Osteoblast (primary cell): ENCODE data around the gene CDK5RAP2. TPM values are rescaled to one million over a fixed set of nuclear protein-coding genes. Genes with fewer than 3 reads are reported as not detected.
"Not testable (repeated sequence)": the region's sequence is repeated elsewhere in the genome, so short reads cannot be mapped to it uniquely, and the experiment has no call there.

Experiments
- DNase-seq: peaks from one replicate; pipeline ENCODE4 v3.0.0; 2011; ENCODE audit warnings: low spot score, mixed read lengths; ENCODE audit not compliant: insufficient read length; ENCODE audit errors: missing footprints
- H2AFZ ChIP-seq: 2 replicates; pipeline ENCODE4 v1.6.0; 2011; ENCODE audit warnings: mild to moderate bottlenecking, low read length
- H3K27ac ChIP-seq: 2 replicates; pipeline ENCODE4 v1.5.1; 2011; ENCODE audit warnings: mild to moderate bottlenecking, low read depth, low read length, moderate library complexity
- H3K27me3 ChIP-seq: 2 replicates; pipeline ENCODE4 v1.6.0; 2012; ENCODE audit warnings: mild to moderate bottlenecking, control low read depth, inconsistent platforms, low read length, moderate library complexity; ENCODE audit not compliant: insufficient read depth
- H3K36me3 ChIP-seq: 2 replicates; pipeline ENCODE4 v1.5.1; 2011; ENCODE audit warnings: mild to moderate bottlenecking, low read length, control low read depth, moderate library complexity; ENCODE audit not compliant: insufficient read depth
- H3K4me1 ChIP-seq: 2 replicates; pipeline ENCODE4 v1.5.1; 2011; ENCODE audit warnings: mild to moderate bottlenecking, low read length, control low read depth, moderate library complexity; ENCODE audit not compliant: insufficient read depth
- H3K4me2 ChIP-seq: 2 replicates; pipeline ENCODE4 v1.6.0; 2011; ENCODE audit warnings: mild to moderate bottlenecking, low read length; ENCODE audit not compliant: insufficient read depth
- H3K4me3 ChIP-seq: fragments of 200-600 bp; sonication (generic); 3 replicates; pipeline ENCODE4 v1.5.1; 2012; ENCODE audit warnings: mild to moderate bottlenecking, low read length, inconsistent platforms; ENCODE audit not compliant: insufficient read depth
- H3K79me2 ChIP-seq: 2 replicates; pipeline ENCODE4 v1.6.0; 2012; ENCODE audit warnings: mild to moderate bottlenecking, low read length, control low read depth, inconsistent platforms; ENCODE audit not compliant: insufficient read depth
- H3K9me3 ChIP-seq: 2 replicates; pipeline ENCODE4 v1.5.1; 2011; ENCODE audit warnings: low read depth, low read length, control low read depth
- H4K20me1 ChIP-seq: 2 replicates; pipeline ENCODE4 v1.6.0; 2012; ENCODE audit warnings: mild to moderate bottlenecking, low read length, control low read depth; ENCODE audit not compliant: insufficient read depth
- total RNA-seq: library from RNA; depleted of rRNA; stranded (reverse); fragments of >200 nt; gene quantifications from 2 replicates; pipeline ENCODE4 v1.2.3, GENCODE V29; 2012
- TF ChIP-seq, protein P1 (sequence below): IDR thresholded peaks from 2 replicates; pipeline ENCODE4 v1.5.1; 2011; ENCODE audit warnings: mild to moderate bottlenecking, low read depth, low read length, moderate library complexity; ENCODE audit errors: extremely low read depth

The CDK5RAP2 gene
- total RNA-seq, 1 donor, result 59.7 TPM

DNA sequence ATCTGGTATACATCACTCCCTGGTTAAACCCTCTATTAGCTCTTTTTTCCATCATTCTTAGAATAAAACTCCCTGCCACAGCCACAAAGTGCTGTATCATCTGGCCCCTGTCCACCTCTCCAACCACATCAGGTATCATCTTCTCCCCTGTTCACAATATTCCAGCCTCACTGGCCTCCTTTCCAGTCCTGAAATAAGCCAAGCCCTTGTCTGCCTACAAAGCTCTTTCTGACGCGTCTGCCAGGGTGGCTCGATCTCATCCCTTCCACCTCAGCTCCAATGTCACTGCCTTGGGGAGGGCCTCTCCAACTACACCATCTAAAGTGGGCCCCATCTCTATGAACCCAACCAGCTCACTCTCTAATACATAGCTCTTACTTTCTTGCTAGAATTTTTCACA lies 21.5 kb downstream of the CDK5RAP2 start:
- no peak overlapping the region for H3K27ac ChIP-seq
- peaks cover 3% of the 10 kb centered on the region for H3K36me3 ChIP-seq
- DNase-seq, result no peak
- TF ChIP-seq, protein P1, sequence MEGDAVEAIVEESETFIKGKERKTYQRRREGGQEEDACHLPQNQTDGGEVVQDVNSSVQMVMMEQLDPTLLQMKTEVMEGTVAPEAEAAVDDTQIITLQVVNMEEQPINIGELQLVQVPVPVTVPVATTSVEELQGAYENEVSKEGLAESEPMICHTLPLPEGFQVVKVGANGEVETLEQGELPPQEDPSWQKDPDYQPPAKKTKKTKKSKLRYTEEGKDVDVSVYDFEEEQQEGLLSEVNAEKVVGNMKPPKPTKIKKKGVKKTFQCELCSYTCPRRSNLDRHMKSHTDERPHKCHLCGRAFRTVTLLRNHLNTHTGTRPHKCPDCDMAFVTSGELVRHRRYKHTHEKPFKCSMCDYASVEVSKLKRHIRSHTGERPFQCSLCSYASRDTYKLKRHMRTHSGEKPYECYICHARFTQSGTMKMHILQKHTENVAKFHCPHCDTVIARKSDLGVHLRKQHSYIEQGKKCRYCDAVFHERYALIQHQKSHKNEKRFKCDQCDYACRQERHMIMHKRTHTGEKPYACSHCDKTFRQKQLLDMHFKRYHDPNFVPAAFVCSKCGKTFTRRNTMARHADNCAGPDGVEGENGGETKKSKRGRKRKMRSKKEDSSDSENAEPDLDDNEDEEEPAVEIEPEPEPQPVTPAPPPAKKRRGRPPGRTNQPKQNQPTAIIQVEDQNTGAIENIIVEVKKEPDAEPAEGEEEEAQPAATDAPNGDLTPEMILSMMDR, result no peak
- no peak overlapping the region for H3K4me2 ChIP-seq
- no peaks in the 10 kb centered on the region for H4K20me1 ChIP-seq
- no peak overlapping the region for H3K4me3 ChIP-seq
- no peaks in the 10 kb centered on the region for H3K27me3 ChIP-seq
- peaks cover 34% of the 10 kb centered on the region for H3K79me2 ChIP-seq
- no peaks in the 10 kb centered on the region for H3K4me1 ChIP-seq
- no peaks in the 10 kb centered on the region for H3K9me3 ChIP-seq
- H2AFZ ChIP-seq, result no peak overlapping the region

DNA sequence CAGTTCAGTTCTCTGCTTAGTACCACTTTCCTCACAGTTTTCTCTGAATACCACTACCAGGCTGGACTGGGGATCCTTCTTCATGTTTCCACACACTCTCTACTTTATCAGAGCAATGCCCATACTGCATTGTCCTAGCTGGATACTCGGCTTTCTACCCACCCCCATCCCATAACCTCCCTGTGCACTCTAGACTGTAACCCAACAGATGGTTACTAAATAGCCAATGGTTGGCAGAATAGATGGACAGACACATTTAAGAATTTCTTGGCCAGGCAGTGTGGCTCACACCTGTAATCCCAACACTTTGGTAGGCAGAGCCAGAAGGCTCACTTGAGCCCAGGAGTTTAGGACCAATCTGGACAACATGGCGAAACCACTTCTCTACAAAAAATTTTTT lies 22.8 kb downstream of the CDK5RAP2 start:
- Histone ChIP-seq H3K27ac (no peak overlapping the region), H3K27me3 (no peaks in the 10 kb centered on the region), H3K9me3 (no peaks in the 10 kb centered on the region), H3K4me2 (no peak overlapping the region), H3K79me2 (peaks cover 26% of the 10 kb centered on the region), H3K36me3 (peaks cover 3% of the 10 kb centered on the region), H2AFZ (no peak overlapping the region), H4K20me1 (no peaks in the 10 kb centered on the region), H3K4me3 (no peak overlapping the region), H3K4me1 (no peaks in the 10 kb centered on the region)
- no peak for DNase-seq
- TF ChIP-seq, protein P1, result no peak

DNA sequence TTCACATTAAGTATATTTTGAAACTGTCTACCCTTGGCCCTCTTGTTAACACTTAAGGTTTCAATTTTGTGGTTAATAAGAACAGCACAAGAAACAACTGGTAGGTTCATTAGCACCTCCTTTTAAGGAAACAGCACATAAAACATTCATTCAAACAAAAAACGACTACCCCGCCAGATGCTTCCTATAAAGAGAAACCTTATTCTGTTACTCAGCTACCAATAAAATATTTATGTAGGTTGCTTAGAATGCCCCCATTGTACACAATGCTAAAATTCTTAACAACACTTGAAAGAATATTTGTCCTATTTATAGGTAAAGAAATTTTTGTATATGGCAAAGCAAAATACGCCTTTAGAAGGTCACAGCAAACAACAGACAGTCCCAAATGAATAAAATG lies 23.2 kb downstream of the CDK5RAP2 start:
- Histone ChIP-seq H3K36me3 (peaks cover 3% of the 10 kb centered on the region), H3K4me1 (no peaks in the 10 kb centered on the region), H4K20me1 (no peaks in the 10 kb centered on the region), H2AFZ (no peak overlapping the region), H3K9me3 (no peaks in the 10 kb centered on the region), H3K27ac (no peak overlapping the region), H3K4me2 (no peak overlapping the region), H3K27me3 (no peaks in the 10 kb centered on the region), H3K4me3 (no peak overlapping the region), H3K79me2 (peaks cover 25% of the 10 kb centered on the region)
- DNase-seq, result no peak
- TF ChIP-seq, protein P1, result no peak

DNA sequence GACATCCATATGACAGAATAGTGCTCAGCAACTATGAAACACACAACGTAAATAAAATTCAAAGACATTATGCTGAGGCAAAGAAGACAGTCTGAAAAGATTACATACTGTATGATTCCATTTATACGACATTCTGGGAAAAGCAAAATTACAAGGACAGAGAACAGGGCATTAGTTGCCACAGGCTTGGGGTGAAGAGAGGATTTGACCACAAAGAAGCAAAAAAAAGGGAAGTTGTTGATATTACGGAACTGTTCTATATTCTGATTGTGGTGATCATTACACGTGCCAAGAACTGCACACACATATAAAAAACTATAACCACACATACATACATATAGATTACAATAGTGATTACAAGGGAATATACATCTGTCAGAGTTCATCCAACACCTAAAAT lies 24.1 kb downstream of the CDK5RAP2 start:
- Histone ChIP-seq H3K4me2 (no peak overlapping the region), H3K4me3 (no peak overlapping the region), H3K4me1 (no peaks in the 10 kb centered on the region), H3K9me3 (no peaks in the 10 kb centered on the region), H3K27me3 (no peaks in the 10 kb centered on the region), H4K20me1 (no peaks in the 10 kb centered on the region), H2AFZ (no peak overlapping the region), H3K27ac (no peak overlapping the region), H3K36me3 (peaks cover 3% of the 10 kb centered on the region), H3K79me2 (peaks cover 28% of the 10 kb centered on the region)
- DNase-seq, result no peak
- TF ChIP-seq, protein P1, result no peak

DNA sequence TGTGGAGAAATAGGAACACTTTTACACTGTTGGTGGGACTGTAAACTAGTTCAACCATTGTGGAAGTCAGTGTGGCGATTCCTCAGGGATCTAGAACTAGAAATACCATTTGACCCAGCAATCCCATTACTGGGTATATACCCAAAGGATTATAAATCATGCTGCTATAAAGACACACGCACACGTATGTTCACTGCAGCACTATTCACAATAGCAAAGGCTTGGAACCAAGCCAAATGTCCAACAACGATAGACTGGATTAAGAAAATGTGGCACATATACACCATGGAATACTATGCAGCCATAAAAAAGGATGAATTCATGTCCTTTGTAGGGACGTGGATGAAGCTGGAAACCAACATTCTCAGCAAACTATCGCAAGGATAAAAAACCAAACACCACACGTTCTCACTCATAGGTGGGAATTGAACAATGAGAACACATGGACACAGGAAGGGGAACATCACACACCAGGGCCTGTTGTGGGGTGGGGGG lies 27.7 kb downstream of the CDK5RAP2 start:
- not testable (repeated sequence) for H3K4me1 ChIP-seq, H4K20me1 ChIP-seq, H3K9me3 ChIP-seq, H2AFZ ChIP-seq, H3K27ac ChIP-seq, DNase-seq, H3K36me3 ChIP-seq, H3K4me2 ChIP-seq, H3K4me3 ChIP-seq, H3K27me3 ChIP-seq
- peaks cover 18% of the 10 kb centered on the region for H3K79me2 ChIP-seq
